GM19025 (cell line): ENCODE measurements around the gene CKB.

Source experiments
- ATAC-seq: cut with Tn5 transposase; IDR thresholded peaks from one replicate; pipeline ENCODE4 v1.9.1; 2021; ENCODE audit warnings: mild to moderate bottlenecking, low read depth, moderate library complexity; ENCODE audit not compliant: unreplicated experiment

The CKB gene

GRCh38 chr14:103550451-103551337, 28.1 kb upstream of the CKB start:
- no peak for ATAC-seq

- ATAC-seq = no peak
Measured at GRCh38 chr14:103549361-103550311, 27.0 kb upstream of the CKB start.

- ATAC-seq = no peak
Measured at GRCh38 chr14:103548463-103549351, 26.1 kb upstream of the CKB start.

GRCh38 chr14:103547941-103548462, 25.4 kb upstream of the CKB start:
- no peak for ATAC-seq

- no peak for ATAC-seq
Measured at GRCh38 chr14:103547455-103547940, 24.9 kb upstream of the CKB start.

- ATAC-seq = no peak
Measured at GRCh38 chr14:103546652-103547454, 24.2 kb upstream of the CKB start.

- no peak for ATAC-seq
Measured at GRCh38 chr14:103545915-103546651, 23.5 kb upstream of the CKB start.

- ATAC-seq = no peak
Measured at GRCh38 chr14:103545219-103545914, 22.7 kb upstream of the CKB start.

- ATAC-seq = no peak
Measured at GRCh38 chr14:103544388-103545218, 22.0 kb upstream of the CKB start.

GRCh38 chr14:103543721-103544387, 21.2 kb upstream of the CKB start:
- no peak for ATAC-seq

GRCh38 chr14:103543140-103543539, 20.5 kb upstream of the CKB start:
- no peak for ATAC-seq

GRCh38 chr14:103542605-103543088, 20.0 kb upstream of the CKB start:
- ATAC-seq = no peak

GRCh38 chr14:103541709-103542604, 19.3 kb upstream of the CKB start:
- no peak for ATAC-seq

- ATAC-seq = no peak
Measured at GRCh38 chr14:103540821-103541708, 18.4 kb upstream of the CKB start.
